ENCODE data around the gene LMAN2.

The LMAN2 gene

GRCh38 chr5:177351392-177352329, at the start of gene LMAN2:
LMAN2 (minus strand) TSS chr5:177351668; CDS start chr5:177351647, 21 bp downstream.
- peaks cover 0 to 17% (median 10%) of the 10 kb centered on the region in 5 donors for H3K36me3 ChIP-seq (ENCODE audit: control insufficient read depth in 5 of 5, insufficient read depth in 5 of 5, low read length in 5 of 5)

GRCh38 chr5:177399997-177400868, 48.8 kb upstream of the LMAN2 start, which contains the start of gene PFN3:
PFN3 (minus strand) TSS chr5:177400661; CDS start chr5:177400576, 85 bp downstream.
- Histone ChIP-seq H3K4me1 (ENCODE audit: control insufficient read depth in 5 of 5, insufficient read depth in 5 of 5, low read length in 5 of 5) (peaks cover 0 to 40% (median 38%) of the 10 kb centered on the region in 5 donors), H3K4me3 (ENCODE audit: low read depth in 1 of 5, low read length in 5 of 5) (no peak within 1 kb of the TSS), H3K36me3 (ENCODE audit: control insufficient read depth in 5 of 5, insufficient read depth in 5 of 5, low read length in 5 of 5) (no peaks in the 10 kb centered on the region), H3K27ac (ENCODE audit: low read depth, low read length) (no peak within 1 kb of the TSS), H3K27me3 (ENCODE audit: control insufficient read depth in 5 of 5, insufficient read depth in 4 of 5, low read length in 5 of 5) (peaks cover 42 to 62% (median 59%) of the 10 kb centered on the region in 5 donors), H3K9me3 (ENCODE audit: control insufficient read depth in 5 of 5, low read length in 5 of 5) (no peaks in the 10 kb centered on the region), H3K9ac (ENCODE audit: low read length in 5 of 5) (no peak within 1 kb of the TSS)

More at GRCh38 chr5:177351392-177352329, at the start of gene LMAN2:
- peak within 1 kb of the TSS; percentile 95 to 100 (median 99) for H3K9ac ChIP-seq (ENCODE audit: low read length in 5 of 5)
- peak within 1 kb of the TSS; percentile 88 to 100 (median 100) for H3K4me3 ChIP-seq (ENCODE audit: low read depth in 1 of 5, low read length in 5 of 5)
- H3K9me3 ChIP-seq (ENCODE audit: control insufficient read depth in 5 of 5, low read length in 5 of 5), result peaks cover 0 to 3% (median 0%) of the 10 kb centered on the region in 5 donors
- H3K27me3 ChIP-seq (ENCODE audit: control insufficient read depth in 5 of 5, insufficient read depth in 4 of 5, low read length in 5 of 5), result no peaks in the 10 kb centered on the region
- peak within 1 kb of the TSS; percentile 92 for H3K27ac ChIP-seq (ENCODE audit: low read depth, low read length)
- H3K4me1 ChIP-seq (ENCODE audit: control insufficient read depth in 5 of 5, insufficient read depth in 5 of 5, low read length in 5 of 5), result peaks cover 12 to 37% (median 30%) of the 10 kb centered on the region in 5 donors

- H3K27ac ChIP-seq (ENCODE audit: low read depth, low read length), result no peak overlapping the region
- H3K9me3 ChIP-seq (ENCODE audit: control insufficient read depth in 5 of 5, low read length in 5 of 5), result no peaks in the 10 kb centered on the region
- H3K4me3 ChIP-seq (ENCODE audit: low read depth in 1 of 5, low read length in 5 of 5), result no peak overlapping the region
- no peaks in the 10 kb centered on the region for H3K36me3 ChIP-seq (ENCODE audit: control insufficient read depth in 5 of 5, insufficient read depth in 5 of 5, low read length in 5 of 5)
- H3K4me1 ChIP-seq (ENCODE audit: control insufficient read depth in 5 of 5, insufficient read depth in 5 of 5, low read length in 5 of 5), result peaks cover 0 to 18% (median 17%) of the 10 kb centered on the region in 5 donors
- peaks cover 35 to 55% (median 51%) of the 10 kb centered on the region in 5 donors for H3K27me3 ChIP-seq (ENCODE audit: control insufficient read depth in 5 of 5, insufficient read depth in 4 of 5, low read length in 5 of 5)
- H3K9ac ChIP-seq (ENCODE audit: low read length in 5 of 5), result no peak overlapping the region
Observed at GRCh38 chr5:177397875-177398390, 46.5 kb upstream of the LMAN2 start.

DNA sequence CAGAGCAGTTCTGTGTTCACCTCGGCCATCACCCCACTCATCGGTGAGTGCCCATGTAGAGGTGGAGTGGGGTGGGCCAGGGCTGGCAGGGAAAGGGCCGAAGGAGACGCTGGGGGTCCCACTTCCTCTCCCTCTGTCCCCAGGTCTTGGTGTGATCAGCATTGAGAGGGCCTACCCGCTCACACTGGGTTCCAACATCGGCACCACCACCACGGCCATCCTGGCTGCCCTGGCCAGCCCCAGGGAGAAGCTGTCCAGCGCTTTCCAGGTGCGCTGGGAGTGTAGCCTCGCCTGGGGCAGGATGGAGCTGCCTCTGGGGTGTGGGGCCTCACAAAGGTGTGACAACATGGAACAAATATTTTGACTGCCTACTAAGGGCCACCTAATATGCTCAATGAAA, 45.3 kb upstream of the LMAN2 start:
- H3K27ac ChIP-seq (ENCODE audit: low read depth, low read length), result no peak overlapping the region
- H3K36me3 ChIP-seq (ENCODE audit: control insufficient read depth in 5 of 5, insufficient read depth in 5 of 5, low read length in 5 of 5), result no peaks in the 10 kb centered on the region
- no peak overlapping the region for H3K4me3 ChIP-seq (ENCODE audit: low read depth in 1 of 5, low read length in 5 of 5)
- H3K9me3 ChIP-seq (ENCODE audit: control insufficient read depth in 5 of 5, low read length in 5 of 5), result no peaks in the 10 kb centered on the region
- H3K9ac ChIP-seq (ENCODE audit: low read length in 5 of 5), result no peak overlapping the region
- H3K4me1 ChIP-seq (ENCODE audit: control insufficient read depth in 5 of 5, insufficient read depth in 5 of 5, low read length in 5 of 5), result peaks cover 0 to 10% (median 8%) of the 10 kb centered on the region in 5 donors
- H3K27me3 ChIP-seq (ENCODE audit: control insufficient read depth in 5 of 5, insufficient read depth in 4 of 5, low read length in 5 of 5), result peaks cover 24 to 44% (median 39%) of the 10 kb centered on the region in 5 donors

DNA sequence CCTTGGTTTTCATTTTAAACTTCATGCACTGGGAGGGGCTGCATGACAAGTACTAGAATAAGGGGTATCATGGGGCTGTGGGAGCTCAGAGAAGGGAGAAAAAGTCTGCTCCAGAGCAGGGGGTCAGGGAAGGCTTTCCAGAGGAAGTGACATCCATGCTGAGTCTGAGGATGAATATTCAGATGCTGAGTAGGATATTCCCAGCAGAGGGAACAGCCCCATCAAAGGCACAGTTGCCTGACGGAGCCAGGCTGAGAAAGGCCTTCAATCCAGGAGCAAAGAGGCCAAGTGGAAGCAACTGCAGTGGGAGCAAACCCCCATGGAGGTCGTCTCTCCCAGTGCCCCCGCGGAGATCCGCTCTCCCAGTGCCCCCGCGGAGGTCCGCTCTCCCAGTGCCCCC, 44.6 kb upstream of the LMAN2 start:
- H3K4me3 ChIP-seq (ENCODE audit: low read depth in 1 of 5, low read length in 5 of 5), result no peak overlapping the region
- no peaks in the 10 kb centered on the region for H3K9me3 ChIP-seq (ENCODE audit: control insufficient read depth in 5 of 5, low read length in 5 of 5)
- no peaks in the 10 kb centered on the region for H3K36me3 ChIP-seq (ENCODE audit: control insufficient read depth in 5 of 5, insufficient read depth in 5 of 5, low read length in 5 of 5)
- H3K27me3 ChIP-seq (ENCODE audit: control insufficient read depth in 5 of 5, insufficient read depth in 4 of 5, low read length in 5 of 5), result peaks cover 18 to 40% (median 32%) of the 10 kb centered on the region in 5 donors
- H3K27ac ChIP-seq (ENCODE audit: low read depth, low read length), result no peak overlapping the region
- H3K4me1 ChIP-seq (ENCODE audit: control insufficient read depth in 5 of 5, insufficient read depth in 5 of 5, low read length in 5 of 5), result peaks cover 0 to 10% (median 8%) of the 10 kb centered on the region in 5 donors
- H3K9ac ChIP-seq (ENCODE audit: low read length in 5 of 5), result no peak overlapping the region

DNA sequence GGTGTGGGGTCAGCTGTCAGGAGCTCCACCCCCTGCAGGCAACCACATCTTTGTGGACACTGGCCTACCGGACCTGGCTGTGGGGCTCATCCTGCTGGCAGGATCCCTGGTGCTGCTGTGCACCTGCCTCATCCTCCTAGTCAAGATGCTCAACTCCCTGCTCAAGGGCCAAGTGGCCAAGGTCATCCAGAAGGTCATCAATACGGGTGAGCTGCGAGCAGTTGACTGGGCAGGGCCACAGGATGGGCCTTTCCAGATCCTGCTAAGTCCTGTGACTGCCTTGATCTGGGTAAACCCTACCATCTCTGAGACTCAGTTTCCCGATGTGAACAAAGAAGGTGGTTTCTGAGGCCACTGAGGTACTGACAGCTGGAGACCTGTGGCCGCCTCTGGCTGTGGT, 42.5 kb upstream of the LMAN2 start:
- Histone ChIP-seq H3K4me1 (ENCODE audit: control insufficient read depth in 5 of 5, insufficient read depth in 5 of 5, low read length in 5 of 5) (peaks cover 4 to 18% (median 14%) of the 10 kb centered on the region in 5 donors), H3K9me3 (ENCODE audit: control insufficient read depth in 5 of 5, low read length in 5 of 5) (no peaks in the 10 kb centered on the region), H3K4me3 (ENCODE audit: low read depth in 1 of 5, low read length in 5 of 5) (no peak overlapping the region), H3K27me3 (ENCODE audit: control insufficient read depth in 5 of 5, insufficient read depth in 4 of 5, low read length in 5 of 5) (peaks cover 0 to 32% (median 17%) of the 10 kb centered on the region in 5 donors), H3K9ac (ENCODE audit: low read length in 5 of 5) (no peak overlapping the region), H3K27ac (ENCODE audit: low read depth, low read length) (no peak overlapping the region), H3K36me3 (ENCODE audit: control insufficient read depth in 5 of 5, insufficient read depth in 5 of 5, low read length in 5 of 5) (no peaks in the 10 kb centered on the region)

GRCh38 chr5:177393206-177393765, 41.8 kb upstream of the LMAN2 start:
- H3K4me1 ChIP-seq (ENCODE audit: control insufficient read depth in 5 of 5, insufficient read depth in 5 of 5, low read length in 5 of 5), result peaks cover 4 to 25% (median 21%) of the 10 kb centered on the region in 5 donors
- H3K27me3 ChIP-seq (ENCODE audit: control insufficient read depth in 5 of 5, insufficient read depth in 4 of 5, low read length in 5 of 5), result peaks cover 0 to 31% (median 16%) of the 10 kb centered on the region in 5 donors
- no peak overlapping the region for H3K4me3 ChIP-seq (ENCODE audit: low read depth in 1 of 5, low read length in 5 of 5)
- no peaks in the 10 kb centered on the region for H3K9me3 ChIP-seq (ENCODE audit: control insufficient read depth in 5 of 5, low read length in 5 of 5)
- no peak overlapping the region for H3K9ac ChIP-seq (ENCODE audit: low read length in 5 of 5)
- H3K27ac ChIP-seq (ENCODE audit: low read depth, low read length), result no peak overlapping the region
- H3K36me3 ChIP-seq (ENCODE audit: control insufficient read depth in 5 of 5, insufficient read depth in 5 of 5, low read length in 5 of 5), result no peaks in the 10 kb centered on the region

GRCh38 chr5:177392765-177393164, 41.3 kb upstream of the LMAN2 start:
- Histone ChIP-seq H3K27me3 (ENCODE audit: control insufficient read depth in 5 of 5, insufficient read depth in 4 of 5, low read length in 5 of 5) (peaks cover 0 to 29% (median 12%) of the 10 kb centered on the region in 5 donors), H3K27ac (ENCODE audit: low read depth, low read length) (no peak overlapping the region)

More at GRCh38 chr5:177392765-177393164, 41.3 kb upstream of the LMAN2 start:
- Histone ChIP-seq H3K9me3 (ENCODE audit: control insufficient read depth in 5 of 5, low read length in 5 of 5) (no peaks in the 10 kb centered on the region), H3K4me3 (ENCODE audit: low read depth in 1 of 5, low read length in 5 of 5) (no peak overlapping the region), H3K36me3 (ENCODE audit: control insufficient read depth in 5 of 5, insufficient read depth in 5 of 5, low read length in 5 of 5) (no peaks in the 10 kb centered on the region), H3K4me1 (ENCODE audit: control insufficient read depth in 5 of 5, insufficient read depth in 5 of 5, low read length in 5 of 5) (peaks cover 4 to 26% (median 23%) of the 10 kb centered on the region in 5 donors), H3K9ac (ENCODE audit: low read length in 5 of 5) (no peak overlapping the region)

Measured in subcutaneous abdominal adipose tissue (tissue), 5 donors.